BJ (cell line): ENCODE results near the gene PRKCE. TPM values are rescaled to one million over a fixed set of nuclear protein-coding genes. Genes with fewer than 3 reads are reported as not detected.

Experiments
- CTCF ChIA-PET: fragments of 350-600 bp; formaldehyde crosslinking; extraction: SDS; loops from one replicate; lab custom pipeline; 2021; ENCODE audit warnings: antibody characterized with exemption, inconsistent platforms; lab: Yijun Ruan, JAX
- POLR2A ChIA-PET: fragments of 300-600 bp; sonication (Branson Sonifier 250); formaldehyde crosslinking; extraction: SDS; loops from one replicate; lab custom pipeline; 2021; ENCODE audit warnings: antibody characterized with exemption; lab: Charles Lee
- DNase-seq: peaks from one replicate; pipeline ENCODE4 v3.0.0-alpha.2; 2011; ENCODE audit warnings: low read depth
- H3K27me3 ChIP-seq: 2 replicates; pipeline ENCODE4 v1.6.0; 2011; ENCODE audit warnings: low read length; ENCODE audit not compliant: control insufficient read depth, insufficient read depth
- H3K36me3 ChIP-seq: 2 replicates; pipeline ENCODE4 v1.5.1; 2011; ENCODE audit warnings: low read length; ENCODE audit not compliant: control insufficient read depth, insufficient read depth
- H3K4me3 ChIP-seq: 2 replicates; pipeline ENCODE4 v1.5.1; 2011; ENCODE audit warnings: low read depth, mild to moderate bottlenecking, control low read depth, low read length
- CTCF ChIP-seq: IDR thresholded peaks from 2 replicates; pipeline ENCODE4 v1.5.1; 2011; ENCODE audit warnings: low read depth, mild to moderate bottlenecking, control low read depth, inconsistent platforms, low read length, moderate library complexity; ENCODE audit not compliant: insufficient read depth
- polyA plus RNA-seq: library from polyadenylated mRNA; depleted of rRNA; stranded (reverse); fragments of >200 nt; gene quantifications from 2 replicates; pipeline ENCODE4 v1.2.3, GENCODE V29; 2011

The PRKCE gene
- polyA plus RNA-seq, 1 experiment, result 19.7 TPM

- Histone ChIP-seq H3K27me3 (no peaks in the 10 kb centered on the region), H3K4me3 (no peak overlapping the region), H3K36me3 (no peaks in the 10 kb centered on the region)
- ChIA-PET CTCF (no interaction called here), POLR2A (no interaction called here)
- no peak for TF ChIP-seq CTCF
- DNase-seq, result no peak
These were observed 20.7 kb downstream of the PRKCE start for GRCh38 chr2:45672138-45672537.

DNA sequence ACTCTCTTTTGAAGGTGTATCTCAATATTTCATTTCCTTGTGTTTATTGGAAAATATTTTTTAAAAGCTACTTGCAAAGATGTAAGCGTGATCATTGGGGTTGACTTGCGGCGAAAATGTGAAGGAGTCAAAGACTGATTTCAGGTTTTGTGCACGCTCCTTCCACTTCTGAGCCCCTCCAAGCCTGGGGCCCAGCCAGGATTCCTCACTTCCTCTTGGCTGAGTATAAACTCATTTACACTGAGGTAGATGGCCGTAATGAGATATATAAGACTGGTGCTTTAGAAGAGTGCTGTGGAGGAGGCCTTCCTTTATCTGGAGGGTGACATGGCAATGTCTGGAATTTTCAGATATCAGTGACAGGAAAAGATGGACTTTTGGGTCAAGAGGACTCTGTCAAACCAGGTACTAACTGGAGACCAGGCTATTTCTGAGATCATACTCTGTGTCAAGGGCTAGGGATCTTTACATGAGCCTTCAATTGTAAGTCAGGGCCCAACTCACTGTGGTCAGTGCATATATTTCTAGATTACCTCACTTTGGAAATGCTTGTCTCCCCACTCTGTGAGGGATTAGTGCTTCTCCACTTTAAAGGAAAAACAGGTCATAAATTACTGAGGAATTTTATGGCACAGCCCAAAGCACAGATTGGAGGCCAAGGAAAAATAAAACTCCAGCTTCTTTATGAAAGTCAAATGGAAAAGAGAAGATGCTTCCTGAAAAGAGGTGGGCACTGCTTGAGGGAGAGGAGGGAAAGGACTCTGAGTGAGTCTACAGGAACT is 22.8 kb downstream of the PRKCE start:
- ChIA-PET POLR2A (no interaction called here), CTCF (no interaction called here)
- no peaks in the 10 kb centered on the region for H3K27me3 ChIP-seq
- no peak for DNase-seq
- TF ChIP-seq CTCF, result no peak
- no peaks in the 10 kb centered on the region for H3K36me3 ChIP-seq
- H3K4me3 ChIP-seq, result no peak overlapping the region

GRCh38 chr2:45675263-45675812 is 23.9 kb downstream of the PRKCE start:
- ChIA-PET CTCF (no interaction called here), POLR2A (no interaction called here)
- no peak for TF ChIP-seq CTCF
- Histone ChIP-seq H3K4me3 (no peak overlapping the region), H3K27me3 (no peaks in the 10 kb centered on the region), H3K36me3 (no peaks in the 10 kb centered on the region)
- no peak for DNase-seq

DNA sequence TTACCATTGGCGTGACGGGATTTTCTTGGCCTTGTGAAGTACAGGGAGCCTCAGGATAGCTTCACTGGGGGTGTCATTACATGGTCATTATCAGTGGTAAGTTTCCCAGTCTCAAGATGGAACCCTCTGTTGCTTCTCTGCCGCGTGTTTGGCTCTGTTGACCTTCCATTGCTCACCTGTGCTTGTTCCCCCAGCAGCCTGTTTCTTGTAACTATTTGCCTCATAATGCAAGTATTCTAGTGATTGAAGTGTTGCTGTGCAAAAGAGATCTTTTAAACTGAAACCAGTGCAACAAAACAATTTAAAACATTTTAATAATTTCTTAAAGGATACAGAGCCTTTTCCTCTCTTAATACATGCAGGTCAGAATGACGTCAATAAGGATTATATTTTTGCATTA is 24.6 kb downstream of the PRKCE start:
- CTCF ChIA-PET, result no interaction called here
- TF ChIP-seq CTCF, result no peak

GRCh38 chr2:45678791-45679348 is 27.4 kb downstream of the PRKCE start:
- POLR2A ChIA-PET, result no interaction called here
- Histone ChIP-seq H3K4me3 (no peak overlapping the region), H3K36me3 (no peaks in the 10 kb centered on the region), H3K27me3 (no peaks in the 10 kb centered on the region)
- CTCF ChIA-PET, result interaction anchor here (1.0 kb wide), 1 partner anchor 100 kb away, joined by 3 read pairs; no protein-coding TSS in a partner anchor
- DNase-seq, result no peak
- no peak for TF ChIP-seq CTCF

More for the DNA sequence above, 24.6 kb downstream of the PRKCE start:
- Histone ChIP-seq H3K27me3 (no peaks in the 10 kb centered on the region), H3K36me3 (no peaks in the 10 kb centered on the region), H3K4me3 (no peak overlapping the region)
- DNase-seq, result no peak
- POLR2A ChIA-PET, result no interaction called here
